Muscle of leg (tissue), 11 donors: ENCODE results near the gene C6orf120. TPM values are rescaled to one million over a fixed set of nuclear protein-coding genes. Genes with fewer than 3 reads are reported as not detected.

ENCODE experiments used
- DNase-seq: peaks from one replicate; pipeline ENCODE4 v3.0.0; 2013
- H3K27ac ChIP-seq: one replicate; pipeline ENCODE4 v1.5.1; 2013; ENCODE audit warnings: mild to moderate bottlenecking, low read length, control low read depth
- H3K27me3 ChIP-seq: one replicate; pipeline ENCODE4 v1.6.1; 2013; ENCODE audit warnings: low read length; ENCODE audit not compliant: control insufficient read depth, insufficient read depth
- H3K36me3 ChIP-seq: one replicate; pipeline ENCODE4 v1.6.1; 2013; ENCODE audit warnings: low read length; ENCODE audit not compliant: control insufficient read depth, insufficient read depth
- H3K4me1 ChIP-seq: one replicate; pipeline ENCODE4 v1.6.1; 2013; ENCODE audit warnings: low read length; ENCODE audit not compliant: control insufficient read depth, insufficient read depth
- H3K4me3 ChIP-seq: one replicate; pipeline ENCODE4 v1.5.1; 2013; ENCODE audit warnings: low read length, control low read depth
- H3K9me3 ChIP-seq: replicated peaks from 2 replicates; pipeline ENCODE4 v1.6.1; 2013; ENCODE audit warnings: low read depth, low read length; ENCODE audit not compliant: control insufficient read depth
- WGBS: methylation state at CpG from one replicate; pipeline ENCODE4 v1.1.5; 2013; ENCODE audit warnings: missing lambda C conversion rate; ENCODE audit not compliant: insufficient coverage; 5-methylcytosine and 5-hydroxymethylcytosine counted together
- polyA plus RNA-seq, 8 donors: library from polyadenylated mRNA; unstranded; fragments of 120-200 nt; gene quantifications; one replicate each; pipeline versions ENCODE4 v1.2.1 to v1.2.3, GENCODE V29; 2013; ENCODE audit warnings: inconsistent platforms in 1 of 8, low replicate concordance in 1 of 8; ENCODE audit not compliant: insufficient read length in 8 of 8, insufficient read depth in 1 of 8
- total RNA-seq: library from RNA; stranded (reverse); fragments of 120-200 nt; gene quantifications from one replicate; pipeline ENCODE4 v1.2.4, GENCODE V29; 2013

Gene C6orf120
- total and polyA plus RNA-seq, 9 donors = 24.3 to 41.6 (median 32.7) TPM

- H3K4me1 ChIP-seq = peaks cover 14% of the 10 kb centered on the region
- WGBS = no CpG with 5 or more reads among the region's 2 CpGs
- no peaks in the 10 kb centered on the region for H3K27me3 ChIP-seq
- H3K4me3 ChIP-seq = no peak overlapping the region
- H3K27ac ChIP-seq = no peak overlapping the region
- DNase-seq = no peak
- no peaks in the 10 kb centered on the region for H3K36me3 ChIP-seq
- H3K9me3 ChIP-seq = no peaks in the 10 kb centered on the region
These were observed 37.1 kb downstream of the C6orf120 start for GRCh38 chr6:169738976-169739529.

- Histone ChIP-seq H3K27me3 (no peaks in the 10 kb centered on the region), H3K36me3 (no peaks in the 10 kb centered on the region), H3K4me3 (no peak overlapping the region), H3K27ac (no peak overlapping the region), H3K9me3 (no peaks in the 10 kb centered on the region), H3K4me1 (peaks cover 14% of the 10 kb centered on the region)
- no peak for DNase-seq
These were observed 39.4 kb downstream of the C6orf120 start for GRCh38 chr6:169741344-169741743.

GRCh38 chr6:169745405-169745804 is 43.5 kb downstream of the C6orf120 start:
- H3K9me3 ChIP-seq = no peaks in the 10 kb centered on the region
- H3K4me1 ChIP-seq = no peaks in the 10 kb centered on the region
- no peaks in the 10 kb centered on the region for H3K27me3 ChIP-seq
- no peak for DNase-seq
- H3K27ac ChIP-seq = no peak overlapping the region
- H3K36me3 ChIP-seq = no peaks in the 10 kb centered on the region
- no CpG with 5 or more reads among the region's 3 CpGs for WGBS
- H3K4me3 ChIP-seq = no peak overlapping the region

GRCh38 chr6:169746556-169746955 is 44.6 kb downstream of the C6orf120 start:
- H3K27ac ChIP-seq = no peak overlapping the region
- DNase-seq = no peak
- no peaks in the 10 kb centered on the region for H3K36me3 ChIP-seq
- H3K9me3 ChIP-seq = no peaks in the 10 kb centered on the region
- H3K4me3 ChIP-seq = no peak overlapping the region
- H3K27me3 ChIP-seq = no peaks in the 10 kb centered on the region
- H3K4me1 ChIP-seq = no peaks in the 10 kb centered on the region
- WGBS = 60% methylated on average over 1 of the region's 1 CpG

- Histone ChIP-seq H3K4me1 (peaks cover 7% of the 10 kb centered on the region), H3K27ac (peak within 1 kb of the TSS; percentile 97), H3K36me3 (peaks cover 4% of the 10 kb centered on the region), H3K27me3 (no peaks in the 10 kb centered on the region), H3K9me3 (no peaks in the 10 kb centered on the region), H3K4me3 (peak within 1 kb of the TSS; percentile 67)
- WGBS = under 1% methylated on average over 87 of the region's 90 CpGs
- DNase-seq = peak; percentile 97
These were observed 49.5 kb downstream of the C6orf120 start, which contains the start of the genes DYNLT2 and ERMARD for GRCh38 chr6:169751242-169752073. TSS of gene DYNLT2 (minus strand) at chr6:169751572. CDS start at chr6:169751458, 114 bp downstream. TSS of gene ERMARD (plus strand) at chr6:169751622. CDS start at chr6:169751658, 36 bp downstream.

- Histone ChIP-seq H3K27me3 (no peaks in the 10 kb centered on the region), H3K4me3 (peak overlapping the region; percentile 67), H3K36me3 (peaks cover 10% of the 10 kb centered on the region), H3K9me3 (no peaks in the 10 kb centered on the region), H3K27ac (peak overlapping the region; percentile 97), H3K4me1 (peaks cover 7% of the 10 kb centered on the region)
- WGBS = 2% methylated on average over 10 of the region's 19 CpGs
- no peak for DNase-seq
These were observed 50.2 kb downstream of the C6orf120 start for GRCh38 chr6:169752074-169752623.

Other genes starting within 250 kb of the C6orf120 start
- gene WDR27, start 97 bp upstream of the C6orf120 start, total RNA-seq = 21.5 TPM
- 10 to 100 TPM; 25.0 to 49.4 (median 30.4) TPM for gene WDR27, start 97 bp upstream of the C6orf120 start, polyA plus RNA-seq
- gene PHF10, start 22.4 kb downstream of the C6orf120 start, total RNA-seq = 32.5 TPM
- 10 to 100 TPM; 53.7 to 82.4 (median 74.3) TPM for gene PHF10, start 22.4 kb downstream of the C6orf120 start, polyA plus RNA-seq
- gene DYNLT2, start 49.4 kb downstream of the C6orf120 start, total RNA-seq = 3.1 TPM
- 1 to 10 TPM; 2.3 to 4.0 (median 2.9) TPM for gene DYNLT2, start 49.4 kb downstream of the C6orf120 start, polyA plus RNA-seq
- 22.4 TPM for gene ERMARD, start 49.5 kb downstream of the C6orf120 start, total RNA-seq
- gene ERMARD, start 49.5 kb downstream of the C6orf120 start, polyA plus RNA-seq = 10 to 100 TPM; 14.9 to 27.7 (median 18.5) TPM